Natural killer cell treated with Interleukin-12 subunit alpha and Interleukin-12 subunit beta and Interleukin-15 and Interleukin-18, amount 100 ng/mL, for 72 hours (primary cell): ENCODE measurements around the gene GPR68. TPM values are rescaled to one million over a fixed set of nuclear protein-coding genes. Genes with fewer than 3 reads are reported as not detected.
"Not testable (repeated sequence)": the region's sequence is repeated elsewhere in the genome, so short reads cannot be mapped to it uniquely, and the experiment has no call there.

Source experiments
- ATAC-seq, 2 donors: fragments of 150-1000 bp; cut with Tn5 transposase in 1 of 2; sonication (Bioruptor Pico), chemical (Tn5 transposase) in 1 of 2; 2 replicates each; pipeline ENCODE4 v1.10.0; 2021
- DNase-seq: peaks from one replicate; pipeline ENCODE4 v3.0.0; 2022; ENCODE audit warnings: low spot score
- H3K27ac Mint-ChIP-seq, 2 donors: 1 replicate in 1 of 2; 2 replicates in 1 of 2; pipeline ENCODE4 v1.8.0; 2022; ENCODE audit warnings: mixed read lengths in 2 of 2, mild to moderate bottlenecking in 1 of 2, moderate library complexity in 1 of 2
- H3K27me3 Mint-ChIP-seq, 2 donors: 1 replicate in 1 of 2; 2 replicates in 1 of 2; pipeline ENCODE4 v1.8.0; 2022; ENCODE audit warnings: mixed read lengths in 2 of 2
- H3K36me3 Mint-ChIP-seq: one replicate; pipeline ENCODE4 v1.8.0; 2022; ENCODE audit warnings: mixed read lengths
- H3K4me1 Mint-ChIP-seq, 2 donors: 1 replicate in 1 of 2; 2 replicates in 1 of 2; pipeline ENCODE4 v1.8.0; 2022; ENCODE audit warnings: low read depth in 2 of 2, mixed read lengths in 2 of 2, mild to moderate bottlenecking in 1 of 2
- H3K4me3 Mint-ChIP-seq: one replicate; pipeline ENCODE4 v1.8.0; 2022; ENCODE audit warnings: mixed read lengths
- H3K9me3 Mint-ChIP-seq: 2 replicates; pipeline ENCODE4 v1.8.0; 2022; ENCODE audit warnings: mixed read lengths
- total RNA-seq, 2 donors: library from RNA; stranded (reverse); gene quantifications; one replicate each; pipeline ENCODE4 v1.2.3, GENCODE V29; 2022

GPR68 gene
- total RNA-seq, 2 donors from 2014 or later = 17.4 to 30.2 TPM

DNA sequence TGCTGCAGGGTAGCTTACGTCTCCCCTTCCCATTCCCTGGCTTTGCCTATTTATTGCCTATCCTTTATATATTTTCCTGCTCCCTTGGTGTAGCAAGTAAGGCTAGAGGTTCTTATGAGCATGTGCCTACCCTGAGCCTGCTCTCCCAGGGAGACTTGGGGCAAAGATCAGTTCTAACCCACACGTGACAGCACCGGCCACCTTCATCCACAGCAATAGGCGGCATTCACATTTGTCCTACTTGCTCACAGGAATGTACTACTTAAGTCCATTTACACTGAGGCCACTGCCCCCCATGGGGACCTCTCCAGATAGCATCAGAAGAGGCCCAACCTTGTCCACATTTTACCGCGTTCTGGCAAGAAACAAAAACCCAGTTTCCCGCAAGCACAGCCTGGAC is 8.7 kb downstream of the GPR68 start:
- Mint-ChIP-seq H3K4me3 (no peak overlapping the region), H3K9me3 (peaks cover under 1% of the 10 kb centered on the region), H3K4me1 (peaks cover 57 to 62% of the 10 kb centered on the region in 2 donors), H3K27ac (peak overlapping the region; percentile 65 to 85), H3K27me3 (no peaks in the 10 kb centered on the region), H3K36me3 (peaks cover 23% of the 10 kb centered on the region)
- no peak for DNase-seq
- no peak for ATAC-seq

DNA sequence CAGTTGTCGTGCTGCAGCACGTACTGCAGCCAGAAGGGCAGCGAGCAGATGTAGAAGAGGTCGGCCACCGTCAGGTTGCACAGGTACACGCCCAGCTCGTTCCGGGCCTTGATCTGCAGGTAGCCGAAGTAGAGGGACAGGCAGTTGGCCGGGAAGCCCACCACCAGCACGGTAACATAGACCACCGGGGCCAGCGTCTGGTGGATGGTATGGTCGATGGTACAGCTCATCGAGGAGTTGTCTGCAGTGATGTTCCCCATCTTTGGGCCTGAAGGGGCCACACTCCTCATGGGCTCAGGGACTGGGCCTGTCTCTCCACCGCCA is 9.8 kb downstream of the GPR68 start:
- Mint-ChIP-seq H3K4me1 (peaks cover 62 to 64% of the 10 kb centered on the region in 2 donors), H3K27me3 (no peaks in the 10 kb centered on the region), H3K9me3 (peaks cover 4% of the 10 kb centered on the region), H3K4me3 (no peak overlapping the region), H3K27ac (peak overlapping the region; percentile 38 to 65), H3K36me3 (peaks cover 27% of the 10 kb centered on the region)
- DNase-seq = no peak
- ATAC-seq = no peak

DNA sequence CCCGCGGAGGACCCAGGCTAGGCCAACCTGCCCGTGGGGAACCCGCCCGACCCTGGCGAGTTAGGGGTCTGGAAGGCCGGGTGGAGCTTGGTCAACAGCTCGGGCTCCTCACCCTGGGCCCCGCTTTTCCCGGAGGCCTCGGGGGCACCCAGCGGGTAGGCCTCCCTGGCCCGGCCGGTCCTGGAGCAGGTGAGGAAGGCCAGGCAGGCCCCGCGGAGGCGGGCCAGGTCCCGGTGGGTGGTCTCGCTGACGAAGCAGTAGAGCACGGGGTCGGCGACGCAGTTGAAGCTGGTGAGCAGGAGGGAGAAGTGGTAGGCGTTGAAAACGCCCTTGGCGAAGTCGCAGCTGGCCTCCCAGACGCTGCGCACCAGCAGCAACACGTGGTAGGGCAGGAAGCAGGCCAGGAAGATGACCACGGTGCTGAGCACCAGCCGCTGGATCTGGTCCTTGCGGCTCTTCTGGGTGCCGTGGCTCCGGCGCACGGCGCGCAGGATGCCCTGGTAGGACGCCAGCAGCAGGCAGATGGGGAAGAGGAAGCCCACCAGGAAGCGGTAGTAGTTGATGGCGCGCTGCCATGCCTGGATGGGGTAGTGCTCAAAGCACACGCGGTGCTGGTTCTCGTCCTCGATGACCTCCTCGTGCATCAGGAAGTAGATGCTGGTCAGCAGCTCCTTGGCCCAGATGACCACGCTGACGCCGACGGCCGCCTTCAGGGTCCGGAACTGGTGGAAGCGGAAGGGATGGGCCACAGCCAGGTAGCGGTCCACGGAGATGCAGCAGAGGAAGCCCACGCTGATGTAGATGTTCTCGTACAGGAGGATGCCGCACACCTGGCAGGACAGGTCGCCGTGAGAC is 10.3 kb downstream of the GPR68 start:
- no peak overlapping the region for H3K4me3 Mint-ChIP-seq
- H3K27me3 Mint-ChIP-seq = no peaks in the 10 kb centered on the region
- peaks cover 4% of the 10 kb centered on the region for H3K9me3 Mint-ChIP-seq
- H3K27ac Mint-ChIP-seq = peak overlapping the region in 1 of 2 donors; percentile 38
- no peak for DNase-seq
- H3K4me1 Mint-ChIP-seq = peaks cover 63 to 64% of the 10 kb centered on the region in 2 donors
- peaks cover 22% of the 10 kb centered on the region for H3K36me3 Mint-ChIP-seq
- ATAC-seq = no peak

DNA sequence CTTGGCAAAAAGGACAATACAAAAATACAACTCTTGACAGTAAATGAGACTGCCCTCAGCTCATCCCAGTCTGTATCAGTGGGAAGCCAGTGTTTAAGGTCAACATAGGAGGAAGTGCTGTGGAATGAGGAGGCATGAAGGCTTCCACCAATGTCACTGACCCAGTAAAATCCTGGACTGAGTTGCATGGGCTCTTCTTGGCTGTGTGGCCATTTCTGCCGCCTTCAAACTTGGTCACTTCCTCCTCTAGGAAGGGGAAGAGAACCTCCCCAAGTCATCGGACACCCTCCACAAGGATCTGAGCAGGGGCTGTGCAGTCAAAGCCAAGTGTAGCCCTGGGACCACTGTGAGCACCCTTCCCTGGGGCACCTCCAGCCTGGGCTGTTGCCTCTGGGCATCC is 11.9 kb downstream of the GPR68 start:
- peaks cover 4% of the 10 kb centered on the region for H3K9me3 Mint-ChIP-seq
- peaks cover 63 to 64% of the 10 kb centered on the region in 2 donors for H3K4me1 Mint-ChIP-seq
- no peak for DNase-seq
- peaks cover 11% of the 10 kb centered on the region for H3K36me3 Mint-ChIP-seq
- H3K27ac Mint-ChIP-seq = peak overlapping the region; percentile 95 to 99
- H3K4me3 Mint-ChIP-seq = peak overlapping the region; percentile 94
- no peaks in the 10 kb centered on the region for H3K27me3 Mint-ChIP-seq
- no peak for ATAC-seq

DNA sequence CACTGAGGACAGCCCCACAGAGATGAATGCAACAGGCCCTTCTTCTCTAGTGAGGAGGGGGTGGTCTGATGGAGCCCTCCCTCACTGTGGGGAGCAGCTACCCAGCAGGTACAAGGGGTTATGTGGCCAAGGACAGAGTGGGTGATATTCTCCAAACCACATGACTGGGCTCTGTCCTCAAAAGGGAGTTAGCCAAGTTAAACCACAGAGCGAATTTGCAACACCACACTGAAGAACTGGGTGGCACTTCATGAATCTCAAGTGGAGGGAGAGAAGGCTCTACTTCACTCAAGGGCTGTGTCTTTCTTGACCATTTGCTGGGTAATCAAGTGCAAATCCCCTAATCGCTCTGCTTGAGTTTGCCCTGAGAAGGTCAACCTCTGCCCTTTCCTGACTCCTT is 12.5 kb downstream of the GPR68 start:
- Mint-ChIP-seq H3K36me3 (peaks cover 11% of the 10 kb centered on the region), H3K4me1 (peaks cover 63 to 68% of the 10 kb centered on the region in 2 donors), H3K4me3 (peak overlapping the region; percentile 94), H3K27me3 (no peaks in the 10 kb centered on the region), H3K27ac (peak overlapping the region; percentile 95 to 99), H3K9me3 (peaks cover 4% of the 10 kb centered on the region)
- ATAC-seq = no peak
- no peak for DNase-seq

DNA sequence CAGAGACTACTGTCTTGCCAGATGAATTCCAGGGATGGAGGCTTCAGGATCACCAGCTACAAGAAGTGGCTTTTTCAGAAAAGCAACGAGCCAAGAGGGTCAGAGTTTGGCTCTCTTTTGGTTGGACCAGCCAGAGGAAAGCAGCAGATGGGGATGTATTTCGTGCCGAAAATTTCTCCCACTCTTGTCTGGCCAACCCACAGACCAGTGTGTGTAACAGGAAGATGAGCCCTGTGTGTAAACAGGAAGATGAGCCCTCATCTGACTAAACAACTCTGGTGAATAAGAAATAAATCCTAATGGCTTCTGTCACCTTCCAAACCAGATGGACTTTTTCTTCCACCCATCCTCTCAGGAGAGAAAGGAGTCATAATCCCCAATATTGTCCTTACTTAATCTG is 13.1 kb downstream of the GPR68 start:
- H3K4me1 Mint-ChIP-seq = peaks cover 69 to 74% of the 10 kb centered on the region in 2 donors
- DNase-seq = no peak
- H3K27ac Mint-ChIP-seq = peak overlapping the region; percentile 95 to 99

DNA sequence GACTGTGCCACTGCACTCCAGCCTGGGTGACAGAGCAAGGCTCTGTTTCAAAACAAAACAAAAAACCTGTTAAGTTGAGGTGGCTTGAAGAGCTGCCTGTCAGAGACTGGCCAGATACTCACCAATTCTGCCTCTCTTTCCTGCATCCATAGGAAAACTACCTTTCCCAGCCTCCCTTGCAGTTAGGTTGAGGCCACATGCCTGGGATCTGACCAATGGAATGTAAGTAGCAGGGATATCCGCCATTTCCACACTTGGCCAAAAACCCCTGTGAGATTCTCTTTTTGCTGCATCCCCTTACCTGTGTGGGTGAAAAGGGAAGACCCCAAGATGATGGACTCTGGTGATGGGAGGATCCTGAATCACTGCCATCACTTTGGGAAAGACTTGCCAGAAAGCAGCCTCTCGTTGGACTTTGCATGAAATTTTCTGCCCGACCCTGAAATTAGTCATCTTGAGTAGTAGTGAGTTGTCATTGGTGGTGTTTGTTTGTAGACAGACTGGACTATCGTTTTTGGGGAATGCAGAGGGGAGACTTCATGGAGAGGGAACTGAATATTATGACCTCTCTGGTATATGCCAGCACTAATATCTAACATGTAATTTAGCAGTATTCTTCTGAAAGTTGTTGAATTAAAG is 14.0 kb downstream of the GPR68 start:
- Mint-ChIP-seq H3K27me3 (no peaks in the 10 kb centered on the region), H3K4me3 (peak overlapping the region; percentile 94), H3K36me3 (peaks cover 11% of the 10 kb centered on the region), H3K4me1 (peaks cover 73 to 83% of the 10 kb centered on the region in 2 donors), H3K27ac (peak overlapping the region; percentile 95 to 99), H3K9me3 (peaks cover 4% of the 10 kb centered on the region)
- ATAC-seq (peak in 1 of 2 donors; percentile 21), DNase-seq (no peak)

More for the DNA sequence above, 13.1 kb downstream of the GPR68 start:
- ATAC-seq = no peak
- Mint-ChIP-seq H3K36me3 (peaks cover 11% of the 10 kb centered on the region), H3K27me3 (no peaks in the 10 kb centered on the region), H3K9me3 (peaks cover 4% of the 10 kb centered on the region), H3K4me3 (peak overlapping the region; percentile 94)

DNA sequence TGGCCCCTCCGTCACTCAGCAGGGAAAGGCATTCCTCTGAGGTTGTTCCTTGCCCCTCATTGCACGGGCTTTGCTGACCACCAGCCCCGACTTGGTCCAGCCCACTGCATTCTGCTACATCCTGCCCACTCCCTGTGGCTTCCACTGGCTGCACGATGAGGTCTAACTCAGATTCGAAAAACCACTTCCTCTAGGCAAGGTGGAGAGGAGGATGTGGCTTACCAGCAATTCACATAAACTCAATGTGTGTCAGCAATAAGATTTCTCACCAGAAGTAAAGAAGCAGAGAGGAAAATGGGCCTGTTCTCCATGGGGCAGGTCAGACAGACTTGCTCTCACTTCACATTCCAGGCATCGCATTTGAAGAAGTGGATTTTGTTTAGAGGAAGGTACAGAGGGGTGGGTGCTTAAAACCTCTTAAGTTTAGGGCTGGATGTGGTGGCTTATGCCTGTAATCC is 14.7 kb downstream of the GPR68 start:
- Mint-ChIP-seq H3K27me3 (no peaks in the 10 kb centered on the region), H3K4me1 (peaks cover 76 to 84% of the 10 kb centered on the region in 2 donors), H3K36me3 (peaks cover 11% of the 10 kb centered on the region), H3K9me3 (peaks cover 4% of the 10 kb centered on the region), H3K27ac (peak overlapping the region; percentile 95 to 99), H3K4me3 (peak overlapping the region; percentile 94)
- ATAC-seq = peak; percentile 66
- peak; percentile 89 for DNase-seq

DNA sequence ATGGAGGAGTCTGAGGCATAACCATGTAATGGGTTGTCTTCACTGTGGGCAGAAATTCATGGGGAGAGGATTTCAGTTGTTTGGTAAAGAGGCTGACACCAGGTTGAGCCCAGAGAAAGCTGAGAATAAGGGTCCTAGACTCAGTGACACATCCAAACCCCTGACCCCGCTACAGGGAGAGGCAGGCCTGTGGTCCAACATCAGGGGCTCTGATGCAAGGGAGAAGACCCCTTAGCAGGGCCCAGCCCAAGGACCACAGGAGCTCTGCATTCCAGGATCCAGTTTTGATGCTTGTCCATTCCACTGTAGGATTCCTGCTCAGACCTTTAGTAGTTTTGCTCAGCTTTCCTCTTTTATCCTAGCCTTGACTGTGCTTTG is 15.5 kb downstream of the GPR68 start:
- Mint-ChIP-seq H3K4me1 (peaks cover 71 to 78% of the 10 kb centered on the region in 2 donors), H3K9me3 (peaks cover 4% of the 10 kb centered on the region), H3K27me3 (no peaks in the 10 kb centered on the region), H3K4me3 (peak overlapping the region; percentile 94), H3K27ac (peak overlapping the region; percentile 95 to 99), H3K36me3 (peaks cover 7% of the 10 kb centered on the region)
- DNase-seq = no peak
- ATAC-seq = no peak

DNA sequence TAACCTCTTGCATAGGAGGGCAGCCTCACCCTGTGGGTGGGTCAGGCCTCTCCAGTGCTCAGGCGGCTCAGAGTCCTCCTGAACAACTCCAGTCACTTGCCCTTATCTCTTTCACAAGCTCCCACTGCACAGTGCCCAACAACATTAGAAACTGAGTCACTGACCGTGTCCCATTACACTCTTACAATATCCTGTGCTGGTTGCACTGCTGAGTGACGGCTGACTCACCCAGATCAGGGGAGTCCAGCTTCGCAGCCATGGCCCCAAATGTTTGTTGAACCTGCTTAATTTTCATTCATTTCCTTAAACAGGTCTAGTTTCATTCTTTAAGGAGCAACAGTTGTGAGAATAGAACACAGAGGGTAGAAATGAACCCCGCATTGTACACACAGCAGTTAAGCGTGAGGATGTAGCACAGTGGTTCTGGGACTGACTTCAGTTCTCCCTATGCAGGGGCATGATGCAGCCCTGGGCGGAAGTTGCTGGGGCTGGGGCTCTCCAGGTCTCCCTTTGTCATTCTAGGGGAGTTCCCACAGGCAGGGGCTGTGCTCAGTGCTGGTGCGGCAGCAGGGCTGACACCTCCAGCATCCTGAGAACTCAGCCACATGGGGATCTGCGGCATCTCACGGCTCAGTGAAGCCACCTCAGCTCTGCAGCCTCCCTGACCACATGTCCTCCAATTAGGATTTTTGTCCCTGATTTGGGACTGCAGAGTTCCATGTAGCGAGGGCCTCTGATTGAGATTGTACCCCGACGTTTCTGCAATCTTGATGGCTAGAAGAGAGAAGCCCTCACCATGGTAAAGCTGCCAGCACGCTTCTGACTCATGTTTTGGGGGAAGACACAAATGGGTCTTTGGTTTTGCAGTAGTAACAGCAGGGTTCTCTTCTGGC is 16.1 kb downstream of the GPR68 start:
- peaks cover 9% of the 10 kb centered on the region for H3K36me3 Mint-ChIP-seq

DNA sequence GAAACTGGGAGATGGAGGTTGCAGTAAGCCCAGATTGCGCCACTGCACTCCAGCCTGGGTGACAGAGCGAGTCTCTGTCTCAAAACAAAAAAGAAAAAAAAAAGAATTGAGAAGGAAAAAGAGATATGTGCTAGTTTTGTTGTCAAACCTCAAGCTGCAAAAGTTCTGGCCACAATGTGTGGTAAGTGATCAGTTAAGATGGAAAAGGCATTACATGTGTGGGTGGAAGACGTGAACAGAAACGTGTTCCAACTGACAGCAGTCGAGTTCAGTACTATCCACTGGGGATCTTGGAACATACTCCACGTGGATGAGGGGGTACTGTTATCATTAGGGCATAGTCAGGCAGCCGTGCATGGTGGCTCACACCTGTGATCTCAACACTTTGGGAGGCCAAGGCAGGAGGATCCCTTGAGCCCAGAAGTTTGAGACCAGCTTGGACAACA is 17.3 kb downstream of the GPR68 start:
- H3K36me3 Mint-ChIP-seq = peaks cover 17% of the 10 kb centered on the region
- ATAC-seq (peak; percentile 0 to 8), DNase-seq (peak; percentile 78)
- no peaks in the 10 kb centered on the region for H3K27me3 Mint-ChIP-seq
- peaks cover 10% of the 10 kb centered on the region for H3K9me3 Mint-ChIP-seq
- H3K27ac Mint-ChIP-seq = peak overlapping the region; percentile 95 to 99
- peaks cover 81 to 91% of the 10 kb centered on the region in 2 donors for H3K4me1 Mint-ChIP-seq
- H3K4me3 Mint-ChIP-seq = peak overlapping the region; percentile 94

More for the DNA sequence above, 16.1 kb downstream of the GPR68 start:
- peak; percentile 96 for DNase-seq
- peak; percentile 89 to 91 for ATAC-seq
- H3K27ac Mint-ChIP-seq = peak overlapping the region; percentile 95 to 99
- peak overlapping the region; percentile 94 for H3K4me3 Mint-ChIP-seq
- peaks cover 5% of the 10 kb centered on the region for H3K9me3 Mint-ChIP-seq
- H3K27me3 Mint-ChIP-seq = no peaks in the 10 kb centered on the region
- H3K4me1 Mint-ChIP-seq = peaks cover 77 to 85% of the 10 kb centered on the region in 2 donors

DNA sequence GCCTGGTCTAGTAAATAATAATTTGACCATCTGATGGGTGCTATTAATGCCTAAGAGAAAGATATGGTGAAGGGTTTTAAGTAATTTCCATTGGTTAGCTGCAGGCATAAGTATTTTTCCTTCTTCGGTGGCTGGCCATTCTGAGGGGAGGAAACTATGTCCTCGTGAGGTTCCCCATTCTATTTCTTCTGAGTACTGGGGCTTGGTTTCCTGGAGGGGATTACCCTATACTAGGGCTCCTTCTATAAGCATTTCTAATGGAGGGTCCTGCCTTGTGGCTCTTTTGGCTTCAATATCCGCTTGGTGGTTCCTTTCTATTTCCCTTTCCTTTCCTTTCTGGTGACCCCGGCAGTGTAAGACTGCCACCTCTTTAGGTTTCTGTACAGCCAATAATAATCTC is 18.1 kb downstream of the GPR68 start:
- not testable (repeated sequence) for H3K27me3 Mint-ChIP-seq, DNase-seq, ATAC-seq
- Mint-ChIP-seq H3K9me3 (peaks cover 10% of the 10 kb centered on the region), H3K4me1 (peaks cover 80 to 91% of the 10 kb centered on the region in 2 donors), H3K4me3 (peak overlapping the region; percentile 94), H3K27ac (peak overlapping the region; percentile 95 to 99), H3K36me3 (peaks cover 19% of the 10 kb centered on the region)

DNA sequence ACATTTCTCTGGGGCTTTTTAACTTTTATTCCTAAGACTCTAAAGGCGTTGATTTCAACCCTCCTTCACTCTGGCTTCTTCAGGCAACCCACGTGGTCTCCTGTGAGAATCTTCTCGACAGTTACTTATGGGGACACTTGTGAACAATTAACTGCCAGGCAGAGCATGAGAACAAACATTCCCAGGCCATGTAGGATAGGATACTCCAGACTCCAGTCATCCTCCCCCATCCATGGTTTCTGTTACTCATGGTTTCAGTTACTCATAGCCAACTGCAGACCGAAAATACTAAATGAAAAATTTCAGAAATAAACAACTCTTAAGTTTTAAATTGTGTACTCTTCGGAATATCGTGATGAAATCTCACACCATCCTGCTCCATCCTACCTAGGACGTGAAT is 19.5 kb downstream of the GPR68 start:
- Mint-ChIP-seq H3K4me1 (peaks cover 77 to 88% of the 10 kb centered on the region in 2 donors), H3K4me3 (peak overlapping the region; percentile 94), H3K27ac (peak overlapping the region; percentile 95 to 99), H3K9me3 (peaks cover 7% of the 10 kb centered on the region), H3K36me3 (peaks cover 17% of the 10 kb centered on the region), H3K27me3 (no peaks in the 10 kb centered on the region)
- DNase-seq (no peak), ATAC-seq (no peak)
